GM12873 (cell line): ENCODE data around the gene RHBDD3.

ENCODE experiments used
- TF ChIP-seq, protein P1 (sequence below): IDR thresholded peaks from 2 replicates; pipeline ENCODE4 v1.5.1; 2012; ENCODE audit warnings: low read depth, mild to moderate bottlenecking, moderate library complexity, low read length, control low read depth; ENCODE audit not compliant: insufficient read depth; ENCODE audit errors: missing control alignments

Gene RHBDD3

DNA sequence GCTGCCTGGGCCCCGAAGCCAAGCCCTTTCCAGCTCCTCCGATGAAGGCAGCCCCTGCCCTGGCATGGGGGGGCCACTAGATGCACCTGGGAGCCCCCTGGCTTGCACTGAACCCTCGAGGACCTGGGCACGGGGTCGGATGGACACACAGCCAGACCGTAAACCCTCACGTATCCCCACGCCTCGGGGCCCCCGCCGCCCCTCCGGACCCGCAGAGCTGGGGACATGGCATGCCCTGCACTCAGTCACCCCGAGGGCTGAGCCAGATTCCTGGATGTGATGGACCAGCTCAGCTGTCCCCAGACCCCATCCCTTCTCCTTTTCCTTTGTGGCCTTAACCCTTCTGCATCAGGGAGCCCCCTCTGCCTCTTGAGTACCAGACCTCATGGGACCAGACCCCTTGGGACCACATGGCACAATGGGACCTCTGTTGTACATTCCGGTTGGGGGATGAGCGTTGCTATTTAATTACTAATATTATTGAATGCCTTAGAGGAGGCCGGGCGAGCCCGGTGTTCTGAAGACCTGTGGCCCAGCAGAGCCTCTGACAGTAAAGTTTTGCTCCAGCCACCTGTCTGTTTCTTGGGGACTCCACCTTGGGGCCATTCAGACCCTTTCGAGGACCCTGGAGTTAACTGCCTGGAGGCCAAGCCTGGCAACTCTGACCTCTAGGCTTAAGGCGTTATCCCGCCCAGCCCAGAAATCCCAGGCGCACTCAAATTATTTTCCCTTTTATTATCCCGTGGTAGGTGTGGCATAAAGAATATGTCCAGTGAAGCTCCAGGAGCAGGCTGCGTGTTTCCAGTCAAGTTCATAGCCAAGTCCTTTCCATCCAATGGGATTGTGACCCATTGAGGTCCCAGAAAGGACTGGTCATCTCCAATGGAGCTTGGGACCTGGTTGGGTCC is 44.7 kb upstream of the RHBDD3 start:
- TF ChIP-seq, protein P1, sequence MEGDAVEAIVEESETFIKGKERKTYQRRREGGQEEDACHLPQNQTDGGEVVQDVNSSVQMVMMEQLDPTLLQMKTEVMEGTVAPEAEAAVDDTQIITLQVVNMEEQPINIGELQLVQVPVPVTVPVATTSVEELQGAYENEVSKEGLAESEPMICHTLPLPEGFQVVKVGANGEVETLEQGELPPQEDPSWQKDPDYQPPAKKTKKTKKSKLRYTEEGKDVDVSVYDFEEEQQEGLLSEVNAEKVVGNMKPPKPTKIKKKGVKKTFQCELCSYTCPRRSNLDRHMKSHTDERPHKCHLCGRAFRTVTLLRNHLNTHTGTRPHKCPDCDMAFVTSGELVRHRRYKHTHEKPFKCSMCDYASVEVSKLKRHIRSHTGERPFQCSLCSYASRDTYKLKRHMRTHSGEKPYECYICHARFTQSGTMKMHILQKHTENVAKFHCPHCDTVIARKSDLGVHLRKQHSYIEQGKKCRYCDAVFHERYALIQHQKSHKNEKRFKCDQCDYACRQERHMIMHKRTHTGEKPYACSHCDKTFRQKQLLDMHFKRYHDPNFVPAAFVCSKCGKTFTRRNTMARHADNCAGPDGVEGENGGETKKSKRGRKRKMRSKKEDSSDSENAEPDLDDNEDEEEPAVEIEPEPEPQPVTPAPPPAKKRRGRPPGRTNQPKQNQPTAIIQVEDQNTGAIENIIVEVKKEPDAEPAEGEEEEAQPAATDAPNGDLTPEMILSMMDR = no peak

DNA sequence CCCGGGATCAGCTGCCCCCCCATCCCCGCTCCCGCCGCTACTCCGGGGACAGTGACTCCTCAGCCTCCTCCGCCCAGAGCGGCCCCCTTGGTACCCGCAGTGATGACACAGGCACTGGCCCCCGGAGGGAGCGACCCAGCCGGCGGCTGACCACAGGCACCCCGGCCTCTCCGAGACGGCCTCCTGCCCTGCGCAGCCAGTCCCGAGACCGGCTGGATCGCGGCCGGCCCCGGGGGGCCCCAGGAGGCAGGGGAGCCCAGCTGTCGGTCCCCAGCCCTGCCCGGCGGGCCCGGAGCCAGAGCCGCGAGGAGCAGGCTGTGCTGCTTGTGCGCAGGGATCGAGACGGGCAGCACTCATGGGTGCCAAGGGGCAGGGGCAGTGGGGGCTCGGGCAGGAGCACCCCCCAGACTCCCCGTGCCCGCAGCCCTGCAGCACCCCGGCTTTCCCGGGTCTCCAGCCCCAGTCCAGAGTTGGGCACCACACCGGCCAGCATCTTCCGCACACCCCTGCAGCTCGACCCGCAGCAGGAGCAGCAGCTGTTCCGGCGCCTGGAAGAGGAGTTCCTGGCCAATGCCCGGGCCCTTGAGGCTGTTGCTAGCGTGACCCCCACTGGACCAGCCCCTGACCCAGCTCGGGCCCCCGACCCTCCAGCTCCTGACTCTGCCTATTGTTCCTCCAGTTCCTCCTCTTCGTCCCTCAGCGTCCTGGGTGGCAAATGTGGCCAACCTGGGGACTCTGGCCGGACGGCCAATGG is 43.9 kb upstream of the RHBDD3 start:
- TF ChIP-seq, protein P1 = no peak

DNA sequence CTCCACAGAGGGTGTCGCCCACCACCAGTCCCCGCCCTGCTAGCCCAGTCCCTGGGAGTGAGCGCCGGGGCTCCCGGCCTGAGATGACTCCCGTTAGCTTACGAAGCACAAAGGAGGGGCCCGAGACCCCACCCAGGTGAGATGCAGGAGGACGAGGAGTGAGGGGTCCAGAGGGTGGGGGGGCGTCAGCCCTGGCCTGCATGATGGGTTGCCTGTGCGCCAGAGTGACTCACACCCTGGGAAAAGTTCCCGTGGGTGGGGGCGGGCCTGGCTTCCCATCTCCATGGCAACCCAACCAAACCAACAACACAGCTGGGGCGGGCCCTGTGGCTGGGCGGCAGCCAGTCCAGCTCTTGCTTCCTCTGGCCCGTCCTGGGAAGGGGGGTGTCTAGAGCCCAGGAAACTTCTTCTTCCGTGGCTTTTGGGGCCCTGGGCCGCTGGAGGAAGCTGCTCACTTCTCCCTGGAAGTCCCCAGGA is 43.1 kb upstream of the RHBDD3 start:
- TF ChIP-seq, protein P1 = no peak

DNA sequence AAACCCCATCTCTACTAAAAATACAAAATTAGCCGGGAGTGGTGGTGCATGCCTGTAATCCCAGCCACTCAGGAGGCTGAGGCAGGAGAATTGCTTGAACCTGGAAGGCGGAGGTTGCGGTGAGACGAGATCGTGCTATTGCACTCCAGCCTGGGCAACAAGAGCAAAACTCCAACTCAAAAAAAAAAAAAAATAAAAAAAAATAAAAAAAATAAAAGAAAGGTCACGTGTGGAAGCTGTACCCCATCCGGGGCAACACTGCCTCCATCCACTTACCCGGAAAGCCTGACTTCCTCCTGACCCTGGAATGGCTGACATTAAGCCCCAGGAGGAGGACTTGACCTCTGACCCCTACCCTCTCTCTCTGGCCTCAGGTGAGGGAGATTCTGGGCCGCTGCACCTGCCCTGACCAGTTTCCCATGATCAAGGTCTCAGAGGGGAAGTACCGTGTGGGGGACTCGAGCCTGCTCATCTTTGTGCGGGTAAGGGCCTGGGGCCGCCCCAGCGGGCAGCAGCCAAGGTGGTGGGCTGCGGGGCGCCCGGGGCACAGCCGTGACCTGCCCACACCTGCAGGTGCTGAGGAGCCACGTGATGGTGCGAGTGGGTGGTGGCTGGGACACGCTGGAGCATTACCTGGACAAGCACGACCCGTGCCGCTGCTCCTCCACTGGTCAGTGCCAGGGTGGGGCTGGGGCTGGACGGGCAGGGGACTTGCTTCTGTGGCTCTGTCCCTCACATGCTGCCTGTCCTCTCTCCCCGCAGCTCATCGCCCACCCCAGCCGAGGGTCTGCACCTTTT is 42.5 kb upstream of the RHBDD3 start:
- TF ChIP-seq, protein P1 = no peak

DNA sequence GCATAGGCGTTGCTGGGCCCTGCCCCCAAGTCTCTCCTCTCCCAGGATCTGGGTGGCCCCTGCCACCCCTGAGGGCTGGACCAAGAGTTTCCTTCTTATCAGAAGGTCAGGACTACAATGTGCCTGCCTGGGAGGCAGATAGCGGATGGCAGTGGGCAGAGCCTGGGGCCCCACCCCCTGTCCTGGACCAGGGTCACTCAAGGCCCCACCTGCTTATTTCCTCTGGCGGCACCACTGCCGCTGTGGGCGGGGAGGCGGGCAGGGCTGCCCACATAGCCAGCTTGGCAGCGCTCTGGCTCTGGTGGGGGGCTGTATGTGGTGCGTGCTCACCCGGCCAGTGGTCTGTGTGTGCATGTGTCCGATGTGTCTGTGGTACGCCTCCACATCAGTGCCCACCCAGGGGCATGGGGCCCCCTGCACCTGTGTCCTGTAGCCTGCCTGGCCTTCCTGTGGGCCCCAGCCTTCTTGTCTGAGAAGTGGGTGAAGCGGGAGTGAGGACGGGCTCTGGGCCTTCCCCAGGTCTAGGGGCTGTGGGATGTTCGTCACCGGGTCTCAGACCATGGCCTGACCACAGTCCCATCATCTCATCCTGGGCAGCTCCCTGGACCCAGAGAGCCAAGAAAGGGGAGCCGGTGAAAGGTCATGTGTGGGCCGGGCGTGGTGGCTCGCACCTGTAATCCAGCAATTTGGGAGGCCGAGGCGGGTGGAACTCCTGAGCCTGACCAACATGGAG is 41.7 kb upstream of the RHBDD3 start:
- TF ChIP-seq, protein P1 = no peak

DNA sequence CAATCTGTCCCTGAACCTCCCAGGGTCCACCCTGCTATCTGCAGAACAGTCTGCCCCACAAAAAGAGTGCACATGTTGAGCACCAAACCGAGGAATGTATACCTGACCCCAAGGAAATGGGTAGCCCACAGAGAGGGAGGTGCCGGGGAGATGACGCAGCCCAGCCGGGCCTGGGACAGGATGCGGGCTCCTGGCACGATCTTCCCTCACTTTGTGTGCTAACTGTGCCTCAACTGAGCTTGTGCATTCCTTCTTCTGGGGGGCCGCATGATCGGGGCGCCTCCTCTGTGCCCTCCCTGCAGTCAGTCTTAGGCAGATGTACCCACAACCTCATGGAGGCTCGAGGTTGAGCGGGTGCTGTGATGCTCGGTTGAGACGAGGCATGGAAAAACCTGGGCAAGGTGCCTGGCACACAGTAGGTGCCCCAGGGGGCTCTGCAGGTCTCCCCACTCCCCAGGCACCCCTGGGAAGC is 41.0 kb upstream of the RHBDD3 start:
- TF ChIP-seq, protein P1 = no peak
